Liver (tissue), 3 donors: ENCODE measurements around the gene SSRP1.

Experiments used
- ATF3 ChIP-seq: IDR thresholded peaks from 2 replicates; pipeline ENCODE4 v1.6.1; 2016; ENCODE audit warnings: antibody characterized with exemption
- CTCF ChIP-seq: fragments of 150-350 bp; IDR thresholded peaks from 2 replicates; pipeline ENCODE4 v1.5.1; 2017; ENCODE audit warnings: improper control_type of control experiment, low read depth, low read length; ENCODE audit not compliant: missing input control
- EGR1 ChIP-seq, 2 donors: IDR thresholded peaks; 2 replicates each; pipeline ENCODE4 v1.6.1; 2016 to 2018; ENCODE audit warnings: antibody characterized with exemption in 2 of 2, low read depth in 2 of 2
- GABPA ChIP-seq, 2 donors: IDR thresholded peaks in 1 of 2; conservative IDR thresholded peaks in 1 of 2; 2 replicates each; pipeline ENCODE4 v1.6.1; 2016; ENCODE audit warnings: antibody characterized with exemption in 2 of 2, mild to moderate bottlenecking in 1 of 2, moderate library complexity in 1 of 2
- JUND ChIP-seq, 2 donors: IDR thresholded peaks; 2 replicates each; pipeline ENCODE4 v1.6.1; 2016; ENCODE audit warnings: antibody characterized with exemption in 2 of 2
- RAD21 ChIP-seq, 2 donors: IDR thresholded peaks; 2 replicates each; pipeline ENCODE4 v1.6.1; 2016; ENCODE audit warnings: antibody characterized with exemption in 2 of 2, mild to moderate bottlenecking in 2 of 2
- SP1 ChIP-seq: IDR thresholded peaks from 2 replicates; pipeline ENCODE4 v1.6.1; 2018; ENCODE audit warnings: antibody characterized with exemption, mild to moderate bottlenecking
- TAF1 ChIP-seq: conservative IDR thresholded peaks from 2 replicates; pipeline ENCODE4 v1.6.1; 2016; ENCODE audit warnings: antibody characterized with exemption, mild to moderate bottlenecking
- YY1 ChIP-seq: IDR thresholded peaks from 2 replicates; pipeline ENCODE4 v1.6.1; 2016; ENCODE audit warnings: antibody characterized with exemption, mild to moderate bottlenecking
- ZBTB33 ChIP-seq: IDR thresholded peaks from 2 replicates; pipeline ENCODE4 v1.6.1; 2016; ENCODE audit warnings: antibody characterized with exemption
- TF ChIP-seq, protein P1 (sequence below): IDR thresholded peaks from 2 replicates; pipeline ENCODE4 v1.6.1; 2016; ENCODE audit warnings: antibody characterized with exemption, mild to moderate bottlenecking
- TF ChIP-seq, protein P2 (sequence below): IDR thresholded peaks from 2 replicates; pipeline ENCODE4 v1.6.1; 2016; ENCODE audit warnings: antibody characterized with exemption
- donor health status: healthy.
- donor health status: healthy.

DNA sequence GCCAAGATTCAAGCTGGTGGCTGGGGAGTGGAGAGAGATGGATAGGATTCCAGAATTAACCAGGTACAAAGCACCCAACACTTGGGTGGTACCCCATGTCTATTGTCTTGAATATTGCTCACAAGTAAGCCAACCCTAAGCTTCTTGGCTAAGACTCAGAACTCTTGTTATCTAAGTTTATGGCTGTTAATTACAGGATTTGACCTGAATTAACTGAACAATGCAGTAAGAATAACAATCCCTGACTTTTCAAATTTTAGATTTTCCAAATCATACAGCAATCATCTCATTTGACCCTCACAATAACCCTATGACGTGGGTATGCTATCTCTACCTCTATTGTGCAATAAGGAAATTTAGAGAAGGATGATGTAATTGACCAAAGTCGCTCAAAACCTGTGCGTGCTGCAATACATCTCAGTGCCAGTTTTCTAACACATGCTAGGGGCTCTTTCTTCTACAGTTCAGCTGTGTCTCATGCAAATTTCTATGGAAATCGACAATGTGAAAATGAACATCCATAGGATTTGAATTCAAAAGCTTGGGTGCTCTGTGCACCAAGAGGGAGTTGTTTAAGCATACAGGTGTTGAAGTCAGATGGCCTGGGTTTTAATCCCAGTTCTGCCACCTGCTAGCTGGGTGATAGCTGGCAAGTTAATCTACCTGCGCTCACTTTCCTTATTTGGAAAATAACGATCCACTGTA lies 58.6 kb downstream of the SSRP1 start:
- TF ChIP-seq CTCF (no peak), GABPA (IDR thresholded peaks at IDR 0.05 in 1 of 2, conservative IDR thresholded peaks at IDR 0.05 in 1 of 2) (no peak), JUND (IDR thresholded peaks at IDR 0.05) (peak in 1 of 2 donors; percentile 77), YY1 (no peak), RAD21 (IDR thresholded peaks at IDR 0.05) (no peak), TAF1 (no peak), ZBTB33 (no peak), SP1 (no peak), EGR1 (IDR thresholded peaks at IDR 0.05; ENCODE audit: low read depth in 2 of 2) (no peak), ATF3 (peak; percentile 60)
- TF ChIP-seq, protein P1, sequence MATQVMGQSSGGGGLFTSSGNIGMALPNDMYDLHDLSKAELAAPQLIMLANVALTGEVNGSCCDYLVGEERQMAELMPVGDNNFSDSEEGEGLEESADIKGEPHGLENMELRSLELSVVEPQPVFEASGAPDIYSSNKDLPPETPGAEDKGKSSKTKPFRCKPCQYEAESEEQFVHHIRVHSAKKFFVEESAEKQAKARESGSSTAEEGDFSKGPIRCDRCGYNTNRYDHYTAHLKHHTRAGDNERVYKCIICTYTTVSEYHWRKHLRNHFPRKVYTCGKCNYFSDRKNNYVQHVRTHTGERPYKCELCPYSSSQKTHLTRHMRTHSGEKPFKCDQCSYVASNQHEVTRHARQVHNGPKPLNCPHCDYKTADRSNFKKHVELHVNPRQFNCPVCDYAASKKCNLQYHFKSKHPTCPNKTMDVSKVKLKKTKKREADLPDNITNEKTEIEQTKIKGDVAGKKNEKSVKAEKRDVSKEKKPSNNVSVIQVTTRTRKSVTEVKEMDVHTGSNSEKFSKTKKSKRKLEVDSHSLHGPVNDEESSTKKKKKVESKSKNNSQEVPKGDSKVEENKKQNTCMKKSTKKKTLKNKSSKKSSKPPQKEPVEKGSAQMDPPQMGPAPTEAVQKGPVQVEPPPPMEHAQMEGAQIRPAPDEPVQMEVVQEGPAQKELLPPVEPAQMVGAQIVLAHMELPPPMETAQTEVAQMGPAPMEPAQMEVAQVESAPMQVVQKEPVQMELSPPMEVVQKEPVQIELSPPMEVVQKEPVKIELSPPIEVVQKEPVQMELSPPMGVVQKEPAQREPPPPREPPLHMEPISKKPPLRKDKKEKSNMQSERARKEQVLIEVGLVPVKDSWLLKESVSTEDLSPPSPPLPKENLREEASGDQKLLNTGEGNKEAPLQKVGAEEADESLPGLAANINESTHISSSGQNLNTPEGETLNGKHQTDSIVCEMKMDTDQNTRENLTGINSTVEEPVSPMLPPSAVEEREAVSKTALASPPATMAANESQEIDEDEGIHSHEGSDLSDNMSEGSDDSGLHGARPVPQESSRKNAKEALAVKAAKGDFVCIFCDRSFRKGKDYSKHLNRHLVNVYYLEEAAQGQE, result no peak
- TF ChIP-seq, protein P2, sequence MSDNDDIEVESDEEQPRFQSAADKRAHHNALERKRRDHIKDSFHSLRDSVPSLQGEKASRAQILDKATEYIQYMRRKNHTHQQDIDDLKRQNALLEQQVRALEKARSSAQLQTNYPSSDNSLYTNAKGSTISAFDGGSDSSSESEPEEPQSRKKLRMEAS, result peak; percentile 24
